C4-2B (cell line): Measurements from ENCODE around the gene PHACTR4.

Experiments
- CTCF ChIP-seq: fragments of 450-650 bp; conservative IDR thresholded peaks from 2 replicates; pipeline ENCODE4 v1.5.1; 2017; ENCODE audit warnings: mild to moderate bottlenecking
- ZFX ChIP-seq: fragments of 450-650 bp; IDR thresholded peaks from 2 replicates; pipeline ENCODE4 v1.6.1; 2017

- TF ChIP-seq CTCF: no peak
- TF ChIP-seq ZFX: no peak
Observed at GRCh38 chr1:28482702-28483101, 113.2 kb downstream of the PHACTR4 start.
